K562 treated with DMSO at 1 percent for 4 hours (cell line): ENCODE measurements around the gene OR51M1. TPM values are rescaled to one million over a fixed set of nuclear protein-coding genes. Genes with fewer than 3 reads are reported as not detected.

ENCODE experiments used
- total RNA-seq: library from RNA; unstranded; fragments of 300-600 nt; gene quantifications from 2 replicates; pipeline ENCODE4 v1.2.3, GENCODE V29; 2022; ENCODE audit not compliant: insufficient read depth

OR51M1 gene
- not detected in 2 replicates for total RNA-seq

GRCh38 chr11:5383576-5383975, at the start of gene OR51M1:
TSS of gene OR51M1 (plus strand) at chr11:5383812. CDS start at chr11:5389399, 5,587 bp downstream.

DNA sequence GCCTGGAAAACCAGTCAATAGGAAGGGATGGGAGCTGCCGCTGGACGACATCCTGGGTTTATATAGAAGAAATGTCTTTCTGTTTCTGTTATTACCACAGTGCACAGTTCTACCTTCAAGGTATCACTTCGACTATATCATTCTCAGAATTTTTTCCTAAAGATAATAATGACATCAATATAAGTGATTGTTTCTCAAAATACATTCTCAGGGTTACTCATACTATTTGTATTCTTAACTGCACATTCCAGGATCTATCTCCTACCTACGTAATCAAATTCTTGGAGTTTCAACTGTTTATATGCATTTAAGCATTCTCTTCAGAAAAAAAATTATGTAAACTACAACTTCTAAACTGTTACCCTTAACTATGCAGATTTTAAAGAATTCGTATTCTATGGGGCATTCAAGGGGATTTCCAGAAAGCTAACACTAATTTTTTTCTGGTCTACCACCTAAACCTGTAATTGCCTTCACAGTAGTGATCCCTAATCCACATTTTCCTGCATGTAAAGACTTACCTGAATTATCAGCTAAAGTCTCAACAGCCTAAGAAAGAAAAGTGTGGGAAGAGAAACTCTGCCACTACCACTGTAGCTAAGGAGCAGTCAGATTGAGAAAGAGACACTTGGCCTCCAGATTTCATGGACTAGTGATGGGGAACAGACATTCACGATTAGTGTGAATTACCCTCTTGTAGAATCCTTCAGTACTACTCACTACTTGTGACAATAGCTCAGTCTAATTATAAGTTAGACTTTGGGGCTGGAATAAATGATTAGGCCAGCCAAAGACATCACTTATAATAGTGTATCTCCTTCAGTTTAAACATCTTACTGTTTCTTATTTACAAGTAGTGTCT, 39.9 kb upstream of the OR51M1 start, which contains the start of gene OR51B5:
Gene OR51B5 (minus strand): TSS at position 51 of the 862 bp plus-strand sequence. CDS start 0 bp downstream, at position 51.

DNA sequence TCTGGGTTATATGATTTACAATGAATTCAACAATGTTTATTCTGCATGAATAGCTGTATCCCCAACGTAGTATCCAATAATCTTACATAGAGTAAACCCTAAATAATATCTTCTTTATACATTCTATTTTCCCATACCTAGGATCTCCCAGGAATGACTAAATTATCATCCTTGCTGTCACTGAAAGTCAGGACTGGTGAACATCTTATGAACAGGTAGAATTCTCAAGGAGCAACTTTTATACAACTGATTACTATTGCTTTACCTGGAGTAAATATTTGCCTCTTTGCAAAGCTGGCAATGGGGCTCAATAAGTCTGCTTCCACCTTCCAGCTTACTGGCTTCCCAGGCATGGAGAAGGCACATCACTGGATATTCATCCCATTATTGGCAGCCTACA, 32.4 kb upstream of the OR51M1 start, which contains the start of gene OR51B6:
Gene OR51B6 (plus strand): TSS at position 301 of the 400 bp plus-strand sequence. CDS start 0 bp downstream, at position 301.

GRCh38 chr11:5421811-5422210, 38.2 kb downstream of the OR51M1 start, which contains the start of gene OR51Q1:
TSS of gene OR51Q1 (plus strand) at chr11:5422111. CDS start at chr11:5422201, 90 bp downstream.

GRCh38 chr11:5441414-5441813, 57.8 kb downstream of the OR51M1 start, which contains the start of gene OR51I1:
TSS of gene OR51I1 (minus strand) at chr11:5441514. CDS start at chr11:5441514, 0 bp downstream.

Other genes starting within 250 kb of the OR51M1 start
- gene OR52A5, start 245.5 kb upstream of the OR51M1 start, total RNA-seq: not detected in 2 replicates
- gene OR52A1, start 229.1 kb upstream of the OR51M1 start, total RNA-seq: not detected in 2 replicates
- gene OR51V1, start 183.1 kb upstream of the OR51M1 start, total RNA-seq: not detected in 2 replicates
- not detected in 2 replicates for gene HBB, start 156.7 kb upstream of the OR51M1 start, total RNA-seq
- 3.4 TPM in 1 of 2 replicates, not detected in the other for gene HBD, start 149.3 kb upstream of the OR51M1 start, total RNA-seq
- 509 and 521 TPM in 2 replicates for gene HBG1, start 134.0 kb upstream of the OR51M1 start, total RNA-seq
- 2,558 and 2,601 TPM in 2 replicates for gene HBG2, start 129.0 kb upstream of the OR51M1 start, total RNA-seq
- 1,476 and 1,673 TPM in 2 replicates for gene HBE1, start 113.9 kb upstream of the OR51M1 start, total RNA-seq
- gene OR51B4, start 81.9 kb upstream of the OR51M1 start, total RNA-seq: 55.4 and 61.8 TPM in 2 replicates
- gene OR51B2, start 59.5 kb upstream of the OR51M1 start, total RNA-seq: 1.9 and 4.3 TPM in 2 replicates
- gene OR51B5, start 40.3 kb upstream of the OR51M1 start, total RNA-seq: 61.3 and 61.7 TPM in 2 replicates
- gene OR51B6, start 32.3 kb upstream of the OR51M1 start, total RNA-seq: not detected in 2 replicates
- gene OR51Q1, start 38.3 kb downstream of the OR51M1 start, total RNA-seq: not detected in 2 replicates
- gene OR51I1, start 57.7 kb downstream of the OR51M1 start, total RNA-seq: not detected in 2 replicates
- gene OR51I2, start 65.5 kb downstream of the OR51M1 start, total RNA-seq: not detected in 2 replicates
- gene OR52D1, start 104.9 kb downstream of the OR51M1 start, total RNA-seq: not detected in 2 replicates
- not detected in 2 replicates for gene UBQLN3, start 126.1 kb downstream of the OR51M1 start, total RNA-seq
- gene UBQLNL, start 132.9 kb downstream of the OR51M1 start, total RNA-seq: 0.44 TPM in 1 of 2 replicates, not detected in the other
- gene OR52H1, start 164.7 kb downstream of the OR51M1 start, total RNA-seq: not detected in 2 replicates
- gene OR52B6, start 197.1 kb downstream of the OR51M1 start, total RNA-seq: not detected in 2 replicates
- 10.9 and 13.0 TPM in 2 replicates for gene TRIM6, start 212.8 kb downstream of the OR51M1 start, total RNA-seq
- 2.0 and 3.1 TPM in 2 replicates for gene TRIM34, start 241.2 kb downstream of the OR51M1 start, total RNA-seq